Cardiac muscle cell (in vitro differentiated cells and primary cell): Measurements from ENCODE around the gene PSMA7. TPM values are rescaled to one million over a fixed set of nuclear protein-coding genes. Genes with fewer than 3 reads are reported as not detected.
A peak's percentile ranks its signal among the peaks of the same experiment; 100 is the strongest.

Experiments
- DNase-seq, 2 donors: peaks; one replicate each; pipeline versions ENCODE4 v3.0.0 to v3.0.0-alpha.2; 2010 to 2017; ENCODE audit warnings: low read depth in 1 of 2, low spot score in 1 of 2
- H3K27ac ChIP-seq: fragments of 200-600 bp; sonication (generic); 2 replicates; pipeline ENCODE4 v1.5.1; 2016
- H3K27me3 ChIP-seq: fragments of 200-600 bp; sonication (generic); 2 replicates; pipeline ENCODE4 v1.6.0; 2016; ENCODE audit warnings: control low read depth
- H3K36me3 ChIP-seq: fragments of 200-600 bp; sonication (generic); 2 replicates; pipeline ENCODE4 v1.5.1; 2016; ENCODE audit warnings: control low read depth
- H3K4me1 ChIP-seq: fragments of 200-600 bp; sonication (generic); 2 replicates; pipeline ENCODE4 v1.8.1; 2017; ENCODE audit warnings: low read depth, mild to moderate bottlenecking, mixed run types
- H3K4me3 ChIP-seq: fragments of 200-600 bp; sonication (generic); 2 replicates; pipeline ENCODE4 v1.5.1; 2016; ENCODE audit warnings: mild to moderate bottlenecking
- H3K9me3 ChIP-seq: fragments of 200-600 bp; sonication (generic); 2 replicates; pipeline ENCODE4 v1.5.1; 2017; ENCODE audit warnings: low read depth, mild to moderate bottlenecking, control low read depth
- polyA plus RNA-seq: library from polyadenylated mRNA; unstranded; fragments of >200 nt; fragmentation: Nextera tagmentation; extraction: Ambion mirVana; gene quantifications from 2 replicates; pipeline ENCODE4 v1.2.1, GENCODE V29; 2016
- total RNA-seq: library from RNA; depleted of rRNA; stranded (reverse); fragments of >200 nt; gene quantifications from 2 replicates; pipeline ENCODE4 v1.2.3, GENCODE V29; 2016
- TF ChIP-seq, protein P1 (sequence below): IDR thresholded peaks from 2 replicates; pipeline ENCODE4 v1.5.1; 2012; ENCODE audit warnings: low read depth, mild to moderate bottlenecking, low read length

PSMA7 gene
- total and polyA plus RNA-seq, 2 experiments from 2014 or later = 333 to 505 TPM

- Histone ChIP-seq H3K36me3 (peaks cover 35% of the 10 kb centered on the region), H3K27me3 (no peaks in the 10 kb centered on the region), H3K4me1 (no peaks in the 10 kb centered on the region), H3K27ac (no peak overlapping the region), H3K4me3 (no peak overlapping the region), H3K9me3 (no peaks in the 10 kb centered on the region)
- DNase-seq = no peak
- TF ChIP-seq, protein P1, sequence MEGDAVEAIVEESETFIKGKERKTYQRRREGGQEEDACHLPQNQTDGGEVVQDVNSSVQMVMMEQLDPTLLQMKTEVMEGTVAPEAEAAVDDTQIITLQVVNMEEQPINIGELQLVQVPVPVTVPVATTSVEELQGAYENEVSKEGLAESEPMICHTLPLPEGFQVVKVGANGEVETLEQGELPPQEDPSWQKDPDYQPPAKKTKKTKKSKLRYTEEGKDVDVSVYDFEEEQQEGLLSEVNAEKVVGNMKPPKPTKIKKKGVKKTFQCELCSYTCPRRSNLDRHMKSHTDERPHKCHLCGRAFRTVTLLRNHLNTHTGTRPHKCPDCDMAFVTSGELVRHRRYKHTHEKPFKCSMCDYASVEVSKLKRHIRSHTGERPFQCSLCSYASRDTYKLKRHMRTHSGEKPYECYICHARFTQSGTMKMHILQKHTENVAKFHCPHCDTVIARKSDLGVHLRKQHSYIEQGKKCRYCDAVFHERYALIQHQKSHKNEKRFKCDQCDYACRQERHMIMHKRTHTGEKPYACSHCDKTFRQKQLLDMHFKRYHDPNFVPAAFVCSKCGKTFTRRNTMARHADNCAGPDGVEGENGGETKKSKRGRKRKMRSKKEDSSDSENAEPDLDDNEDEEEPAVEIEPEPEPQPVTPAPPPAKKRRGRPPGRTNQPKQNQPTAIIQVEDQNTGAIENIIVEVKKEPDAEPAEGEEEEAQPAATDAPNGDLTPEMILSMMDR = no peak
Measured at GRCh38 chr20:62163986-62164762, 21.0 kb upstream of the PSMA7 start.

GRCh38 chr20:62163485-62163865 lies 20.3 kb upstream of the PSMA7 start:
- TF ChIP-seq, protein P1 = no peak
- Histone ChIP-seq H3K36me3 (peaks cover 35% of the 10 kb centered on the region), H3K4me3 (no peak overlapping the region), H3K9me3 (no peaks in the 10 kb centered on the region), H3K4me1 (no peaks in the 10 kb centered on the region), H3K27me3 (no peaks in the 10 kb centered on the region), H3K27ac (no peak overlapping the region)
- no peak for DNase-seq

GRCh38 chr20:62162765-62163484 lies 19.7 kb upstream of the PSMA7 start:
- Histone ChIP-seq H3K4me1 (no peaks in the 10 kb centered on the region), H3K27me3 (no peaks in the 10 kb centered on the region), H3K27ac (no peak overlapping the region), H3K4me3 (no peak overlapping the region), H3K9me3 (no peaks in the 10 kb centered on the region), H3K36me3 (peaks cover 35% of the 10 kb centered on the region)
- no peak for DNase-seq
- TF ChIP-seq, protein P1 = no peak

DNA sequence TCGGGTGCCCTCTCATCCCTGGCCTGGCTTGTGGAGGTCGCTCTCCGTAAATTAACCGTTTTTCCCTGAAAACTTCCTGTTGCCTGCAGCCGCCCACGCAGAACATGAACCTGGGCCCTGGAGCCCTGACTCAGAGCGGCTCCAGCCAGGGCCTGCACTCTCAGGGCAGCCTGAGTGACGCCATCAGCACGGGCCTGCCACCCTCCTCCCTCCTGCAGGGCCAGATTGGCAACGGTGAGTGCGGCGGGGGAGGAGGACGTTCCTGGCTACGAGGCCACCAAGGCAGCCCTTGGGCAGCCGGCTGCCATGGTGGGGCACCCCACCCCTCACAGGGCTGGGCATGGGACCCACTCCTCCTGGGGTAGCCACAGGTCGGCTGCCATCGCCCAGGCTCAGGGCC lies 18.2 kb upstream of the PSMA7 start:
- Histone ChIP-seq H3K9me3 (no peaks in the 10 kb centered on the region), H3K4me3 (no peak overlapping the region), H3K36me3 (peaks cover 34% of the 10 kb centered on the region), H3K4me1 (peaks cover 7% of the 10 kb centered on the region), H3K27me3 (no peaks in the 10 kb centered on the region), H3K27ac (no peak overlapping the region)
- DNase-seq = peak in 1 of 2 donors; percentile 89
- TF ChIP-seq, protein P1 = no peak

DNA sequence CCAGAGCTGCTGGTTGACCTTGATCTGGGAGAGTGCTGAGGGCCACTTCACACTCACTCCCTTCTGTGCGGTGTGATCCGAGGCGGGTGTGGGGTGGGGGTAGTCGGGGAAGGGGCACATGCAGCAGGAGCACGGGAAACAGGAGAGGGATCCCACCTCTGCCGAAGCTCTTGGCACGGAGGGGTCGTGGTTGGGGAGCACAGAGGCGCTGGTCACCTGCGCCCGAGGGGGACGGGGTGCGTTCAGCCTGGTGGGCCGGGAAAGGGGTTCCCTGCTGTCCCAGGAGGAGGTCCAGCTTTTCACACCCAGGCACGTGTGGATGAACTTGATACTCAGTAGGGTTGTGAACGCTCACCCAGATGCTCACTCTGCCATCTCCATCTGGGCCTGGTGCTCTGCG lies 17.7 kb upstream of the PSMA7 start:
- Histone ChIP-seq H3K27ac (no peak overlapping the region), H3K36me3 (peaks cover 30% of the 10 kb centered on the region), H3K9me3 (no peaks in the 10 kb centered on the region), H3K4me1 (peaks cover 7% of the 10 kb centered on the region), H3K4me3 (no peak overlapping the region), H3K27me3 (no peaks in the 10 kb centered on the region)
- TF ChIP-seq, protein P1 = no peak
- no peak for DNase-seq
